22Rv1 (cell line): ENCODE measurements around the gene TUBGCP3.

Source experiments
- CTCF ChIP-seq: fragments of 450-650 bp; IDR thresholded peaks from 2 replicates; pipeline ENCODE4 v1.5.1; 2017; ENCODE audit warnings: mild to moderate bottlenecking
- ZFX ChIP-seq: fragments of 450-650 bp; IDR thresholded peaks from 2 replicates; pipeline ENCODE4 v1.6.1; 2017; ENCODE audit warnings: antibody characterized with exemption, borderline replicate concordance

GRCh38 chr13:112618501-112618900, 30.5 kb upstream of the TUBGCP3 start:
- TF ChIP-seq CTCF = no peak
- no peak for TF ChIP-seq ZFX
